Smooth muscle cell (in vitro differentiated cells): ENCODE data around the gene POU2AF1. TPM values are rescaled to one million over a fixed set of nuclear protein-coding genes. Genes with fewer than 3 reads are reported as not detected.

Experiments
- DNase-seq: peaks from one replicate; lab custom pipeline; 2025; ENCODE audit not compliant: unreplicated experiment; lab: John Stamatoyannopoulos, UW
- H2AFZ ChIP-seq: fragments of 200-600 bp; sonication (generic); 2 replicates; pipeline ENCODE4 v1.6.0; 2016; ENCODE audit warnings: antibody characterized with exemption, low read depth, mild to moderate bottlenecking
- H3F3A ChIP-seq: fragments of 200-600 bp; sonication (generic); 2 replicates; pipeline ENCODE4 v1.6.0; 2017; ENCODE audit warnings: antibody characterized with exemption, low read depth
- H3K27ac ChIP-seq: fragments of 200-600 bp; sonication (generic); 2 replicates; pipeline ENCODE4 v1.5.1; 2016; ENCODE audit warnings: low read depth, mild to moderate bottlenecking
- H3K27me3 ChIP-seq: fragments of 200-600 bp; sonication (generic); 2 replicates; pipeline ENCODE4 v1.6.1; 2016; ENCODE audit warnings: low read depth, mild to moderate bottlenecking
- H3K36me3 ChIP-seq: fragments of 200-600 bp; sonication (generic); 2 replicates; pipeline ENCODE4 v1.5.1; 2016; ENCODE audit warnings: low read depth
- H3K4me1 ChIP-seq: fragments of 200-600 bp; sonication (generic); 2 replicates; pipeline ENCODE4 v1.5.1; 2016; ENCODE audit warnings: low read depth
- H3K4me2 ChIP-seq: fragments of 200-600 bp; sonication (generic); 2 replicates; pipeline ENCODE4 v1.6.0; 2016; ENCODE audit warnings: mild to moderate bottlenecking
- H3K4me3 ChIP-seq: fragments of 200-600 bp; sonication (generic); 2 replicates; pipeline ENCODE4 v1.5.1; 2016; ENCODE audit warnings: mild to moderate bottlenecking
- H3K79me2 ChIP-seq: fragments of 200-600 bp; sonication (generic); 2 replicates; pipeline ENCODE4 v1.6.0; 2016; ENCODE audit warnings: low read depth, mild to moderate bottlenecking
- H3K9ac ChIP-seq: fragments of 200-600 bp; sonication (generic); 2 replicates; pipeline ENCODE4 v1.6.0; 2016; ENCODE audit warnings: low read depth
- H3K9me3 ChIP-seq: fragments of 200-600 bp; sonication (generic); replicated peaks from 2 replicates; pipeline ENCODE4 v1.5.1; 2016; ENCODE audit warnings: low read depth
- H4K20me1 ChIP-seq: fragments of 200-600 bp; sonication (generic); 2 replicates; pipeline ENCODE4 v1.6.0; 2016; ENCODE audit warnings: low read depth
- WGBS: methylation state at CpG from one replicate; pipeline ENCODE4 v1.1.7; 2016; ENCODE audit warnings: low lambda C conversion rate; 5-methylcytosine and 5-hydroxymethylcytosine counted together
- polyA plus RNA-seq: library from polyadenylated mRNA; unstranded; fragments of >200 nt; fragmentation: Nextera tagmentation; extraction: Ambion mirVana; gene quantifications from 2 replicates; pipeline ENCODE4 v1.2.1, GENCODE V29; 2016
- total RNA-seq: library from RNA; depleted of rRNA; stranded (reverse); fragments of >200 nt; gene quantifications from 2 replicates; pipeline ENCODE4 v1.2.3, GENCODE V29; 2014
- TF ChIP-seq, protein P1 (sequence below): fragments of 200-600 bp; sonication (generic); IDR thresholded peaks from 2 replicates; pipeline ENCODE4 v1.5.1; 2017; ENCODE audit warnings: borderline replicate concordance, mild to moderate bottlenecking, antibody characterized with exemption; ENCODE audit not compliant: insufficient read depth, poor library complexity, severe bottlenecking

Gene POU2AF1
- total and polyA plus RNA-seq, 2 experiments from 2014 or later: not detected

GRCh38 chr11:111307472-111308108, 71.5 kb downstream of the POU2AF1 start:
- TF ChIP-seq, protein P1, sequence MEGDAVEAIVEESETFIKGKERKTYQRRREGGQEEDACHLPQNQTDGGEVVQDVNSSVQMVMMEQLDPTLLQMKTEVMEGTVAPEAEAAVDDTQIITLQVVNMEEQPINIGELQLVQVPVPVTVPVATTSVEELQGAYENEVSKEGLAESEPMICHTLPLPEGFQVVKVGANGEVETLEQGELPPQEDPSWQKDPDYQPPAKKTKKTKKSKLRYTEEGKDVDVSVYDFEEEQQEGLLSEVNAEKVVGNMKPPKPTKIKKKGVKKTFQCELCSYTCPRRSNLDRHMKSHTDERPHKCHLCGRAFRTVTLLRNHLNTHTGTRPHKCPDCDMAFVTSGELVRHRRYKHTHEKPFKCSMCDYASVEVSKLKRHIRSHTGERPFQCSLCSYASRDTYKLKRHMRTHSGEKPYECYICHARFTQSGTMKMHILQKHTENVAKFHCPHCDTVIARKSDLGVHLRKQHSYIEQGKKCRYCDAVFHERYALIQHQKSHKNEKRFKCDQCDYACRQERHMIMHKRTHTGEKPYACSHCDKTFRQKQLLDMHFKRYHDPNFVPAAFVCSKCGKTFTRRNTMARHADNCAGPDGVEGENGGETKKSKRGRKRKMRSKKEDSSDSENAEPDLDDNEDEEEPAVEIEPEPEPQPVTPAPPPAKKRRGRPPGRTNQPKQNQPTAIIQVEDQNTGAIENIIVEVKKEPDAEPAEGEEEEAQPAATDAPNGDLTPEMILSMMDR: no peak
- Histone ChIP-seq H2AFZ (no peak overlapping the region), H3K27ac (no peak overlapping the region), H3F3A (no peaks in the 10 kb centered on the region), H3K79me2 (no peaks in the 10 kb centered on the region), H3K9me3 (no peaks in the 10 kb centered on the region), H3K27me3 (peaks cover 54% of the 10 kb centered on the region), H3K9ac (no peak overlapping the region), H3K36me3 (no peaks in the 10 kb centered on the region), H3K4me3 (no peak overlapping the region), H4K20me1 (no peaks in the 10 kb centered on the region), H3K4me1 (no peaks in the 10 kb centered on the region), H3K4me2 (no peak overlapping the region)
- 84% methylated on average over 3 of the region's 3 CpGs for WGBS
- DNase-seq: no peak

- TF ChIP-seq, protein P1: no peak
- peaks cover 64% of the 10 kb centered on the region for H3K27me3 ChIP-seq
- H3K79me2 ChIP-seq: no peaks in the 10 kb centered on the region
- no peaks in the 10 kb centered on the region for H3F3A ChIP-seq
- WGBS: 86% methylated on average over 5 of the region's 5 CpGs
- H2AFZ ChIP-seq: no peak overlapping the region
- no peaks in the 10 kb centered on the region for H3K36me3 ChIP-seq
- no peaks in the 10 kb centered on the region for H3K4me1 ChIP-seq
- H4K20me1 ChIP-seq: no peaks in the 10 kb centered on the region
- no peak for DNase-seq
- no peak overlapping the region for H3K4me2 ChIP-seq
- no peak overlapping the region for H3K9ac ChIP-seq
- no peak overlapping the region for H3K27ac ChIP-seq
- H3K9me3 ChIP-seq: no peaks in the 10 kb centered on the region
- H3K4me3 ChIP-seq: no peak overlapping the region
Observed at GRCh38 chr11:111306321-111306720, 72.8 kb downstream of the POU2AF1 start.

- Histone ChIP-seq H3F3A (no peaks in the 10 kb centered on the region), H3K4me3 (no peak overlapping the region), H3K27me3 (peaks cover 64% of the 10 kb centered on the region), H2AFZ (no peak overlapping the region), H3K27ac (no peak overlapping the region), H3K9me3 (no peaks in the 10 kb centered on the region), H3K4me1 (no peaks in the 10 kb centered on the region), H3K4me2 (no peak overlapping the region), H3K79me2 (no peaks in the 10 kb centered on the region), H3K9ac (no peak overlapping the region), H4K20me1 (no peaks in the 10 kb centered on the region), H3K36me3 (no peaks in the 10 kb centered on the region)
- WGBS: 92% methylated on average over 4 of the region's 4 CpGs
- DNase-seq: no peak
- TF ChIP-seq, protein P1: no peak
Observed at GRCh38 chr11:111305876-111306275, 73.2 kb downstream of the POU2AF1 start.
